ENCODE results near the gene CORO7.
A peak's percentile ranks its signal among the peaks of the same experiment; 100 is the strongest.

Gene CORO7

DNA sequence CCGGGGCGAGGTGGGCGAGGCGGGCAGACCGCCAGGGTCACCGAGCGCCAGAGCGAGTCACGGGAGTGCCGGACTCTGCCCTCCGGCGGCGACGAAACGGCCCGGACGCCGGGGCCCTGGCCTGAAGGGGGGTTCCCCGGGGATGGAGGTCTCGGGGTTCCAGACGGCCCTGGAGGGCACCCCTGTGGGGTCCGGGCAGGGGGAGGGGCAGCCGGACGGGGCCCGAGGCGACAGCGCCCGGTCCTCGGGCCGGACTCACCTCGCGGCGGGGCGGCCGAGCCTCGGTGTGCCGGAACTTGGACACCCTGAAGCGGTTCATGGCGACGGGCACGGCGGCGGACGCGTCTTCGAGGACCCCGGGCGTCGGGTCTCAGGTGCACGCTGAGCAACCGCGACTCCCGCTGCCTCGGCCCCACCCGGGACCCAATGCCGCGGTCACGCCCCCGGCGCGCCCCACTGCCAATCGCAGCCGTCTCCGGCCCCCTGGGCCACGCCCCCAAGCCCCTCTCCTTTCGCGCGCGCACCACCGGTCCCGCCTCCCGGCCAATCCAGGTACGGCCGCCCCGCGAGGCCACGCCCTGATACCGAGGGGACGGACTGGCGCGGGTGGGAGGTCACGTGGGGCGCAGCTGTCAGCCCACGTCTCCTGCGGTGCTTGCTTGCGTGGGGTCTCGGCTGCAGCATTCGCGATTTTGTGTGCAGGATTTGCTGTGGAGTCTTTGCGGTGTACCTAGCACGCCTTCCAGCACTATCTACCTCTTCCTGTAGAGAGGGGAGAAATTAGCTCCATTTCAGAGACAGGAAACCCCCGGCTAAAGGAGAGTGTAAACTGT is at the start of gene CORO7:
TSS of gene CORO7 (minus strand) at position 397 of the 833 bp plus-strand sequence. CDS start at position 319, 78 bp downstream.
- peak; percentile 89 for DNase-seq

GRCh38 chr16:4463522-4464163 is 47.2 kb upstream of the CORO7 start:
- no peak for DNase-seq

- no peak for DNase-seq
Observed at GRCh38 chr16:4461250-4462085, 45.1 kb upstream of the CORO7 start.

DNA sequence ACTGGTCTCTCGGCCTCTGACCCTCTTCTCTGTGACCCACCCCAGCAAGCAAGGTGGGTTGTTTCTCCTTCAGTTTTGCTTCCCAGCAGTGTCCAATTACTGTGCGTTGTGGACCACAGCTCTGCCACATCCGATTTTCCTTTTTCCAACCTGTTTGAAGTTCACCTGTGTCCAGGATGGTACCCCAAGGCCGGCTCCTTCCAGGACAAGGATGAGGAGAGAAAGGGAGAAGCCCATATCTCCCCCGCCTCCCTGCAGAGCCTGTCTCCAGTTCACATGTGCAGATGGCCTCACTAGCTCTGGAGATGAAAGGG is 44.5 kb upstream of the CORO7 start:
- DNase-seq, result no peak

- no peak for DNase-seq
Observed at GRCh38 chr16:4455951-4456350, 39.6 kb upstream of the CORO7 start.

GRCh38 chr16:4455081-4455480 is 38.7 kb upstream of the CORO7 start:
- no peak for DNase-seq

GRCh38 chr16:4454623-4455022 is 38.2 kb upstream of the CORO7 start:
- no peak for DNase-seq

DNA sequence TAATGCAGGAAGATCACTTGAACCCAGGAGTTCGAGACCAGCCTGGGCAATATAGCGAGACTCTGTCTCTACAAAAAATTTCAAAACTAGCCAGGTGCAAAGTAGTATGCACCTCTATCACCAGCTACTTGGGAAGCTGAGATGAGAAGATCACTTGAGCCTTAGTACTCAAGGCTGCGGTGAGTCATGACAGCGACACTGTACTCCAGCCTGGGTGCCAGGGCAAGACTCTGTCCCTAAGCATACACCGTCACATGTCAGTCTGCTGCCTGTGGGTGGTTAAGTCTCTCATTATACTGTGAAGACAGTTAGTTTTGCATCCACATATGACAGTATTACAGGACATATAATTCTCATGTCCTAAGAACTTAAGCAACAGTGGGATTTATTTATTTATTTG is 36.3 kb upstream of the CORO7 start:
- no peak for DNase-seq

GRCh38 chr16:4450931-4451519 is 34.6 kb upstream of the CORO7 start:
- DNase-seq, result no peak

DNA sequence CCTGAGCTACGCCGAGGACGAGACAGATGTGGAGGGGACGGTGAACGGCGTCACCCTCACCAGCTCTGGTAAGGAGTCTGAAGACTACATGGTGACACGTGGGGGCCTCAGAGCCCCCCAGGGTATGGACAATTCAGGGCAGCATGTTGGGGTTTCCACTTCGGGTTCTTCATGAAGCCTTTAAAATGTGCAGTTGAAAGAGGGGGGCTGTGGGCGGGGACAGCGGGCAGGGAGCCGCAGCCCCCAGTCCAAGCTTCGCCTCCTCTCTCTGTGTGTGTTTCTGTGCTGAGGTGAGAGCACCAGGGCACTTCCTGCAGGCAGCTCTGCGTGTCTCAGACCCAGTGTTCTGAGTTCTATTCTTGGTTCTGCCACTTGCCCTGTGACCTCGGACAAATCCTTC is 34.0 kb upstream of the CORO7 start:
- no peak for DNase-seq

- no peak for DNase-seq
Observed at GRCh38 chr16:4443986-4444385, 27.6 kb upstream of the CORO7 start.

- no peak for DNase-seq
Observed at GRCh38 chr16:4443271-4443670, 26.9 kb upstream of the CORO7 start.

DNA sequence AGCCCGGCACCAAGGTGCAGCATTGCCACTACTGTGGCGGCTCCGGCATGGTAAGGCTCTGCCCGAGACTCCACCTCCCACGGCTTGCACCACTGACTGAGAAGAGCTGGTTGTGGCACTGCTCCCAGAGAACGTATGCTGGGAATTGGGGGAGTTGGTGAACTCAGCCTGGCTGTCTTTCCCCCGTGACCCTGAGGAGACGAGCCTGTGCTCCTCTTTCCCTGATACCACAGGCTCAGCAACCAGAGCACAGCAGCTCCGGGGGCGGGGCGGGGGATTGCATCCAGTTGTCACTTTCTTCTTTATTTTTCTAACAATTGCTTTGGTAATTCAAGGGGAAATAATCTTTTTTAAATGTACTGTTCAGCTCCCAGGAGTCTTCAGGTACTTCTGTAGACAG is 26.0 kb upstream of the CORO7 start:
- no peak for DNase-seq

DNA sequence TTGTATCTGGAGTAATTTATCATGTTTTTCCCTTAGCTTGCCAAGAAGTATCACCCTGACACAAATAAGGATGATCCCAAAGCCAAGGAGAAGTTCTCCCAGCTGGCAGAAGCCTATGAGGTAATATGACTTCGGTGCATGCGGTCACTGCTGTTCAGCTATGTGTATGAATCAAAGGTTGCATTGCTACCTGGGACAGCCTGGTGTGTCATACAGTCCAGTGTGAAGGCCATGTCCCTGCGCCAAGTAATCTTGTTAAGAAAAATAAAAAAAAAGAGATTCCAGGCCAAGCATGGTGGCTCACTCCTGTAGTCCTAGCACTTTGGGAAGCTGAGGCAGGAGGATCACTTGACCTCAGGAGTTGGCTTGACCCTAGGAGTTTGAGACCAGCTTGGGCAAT is 21.0 kb upstream of the CORO7 start:
- no peak for DNase-seq

DNA sequence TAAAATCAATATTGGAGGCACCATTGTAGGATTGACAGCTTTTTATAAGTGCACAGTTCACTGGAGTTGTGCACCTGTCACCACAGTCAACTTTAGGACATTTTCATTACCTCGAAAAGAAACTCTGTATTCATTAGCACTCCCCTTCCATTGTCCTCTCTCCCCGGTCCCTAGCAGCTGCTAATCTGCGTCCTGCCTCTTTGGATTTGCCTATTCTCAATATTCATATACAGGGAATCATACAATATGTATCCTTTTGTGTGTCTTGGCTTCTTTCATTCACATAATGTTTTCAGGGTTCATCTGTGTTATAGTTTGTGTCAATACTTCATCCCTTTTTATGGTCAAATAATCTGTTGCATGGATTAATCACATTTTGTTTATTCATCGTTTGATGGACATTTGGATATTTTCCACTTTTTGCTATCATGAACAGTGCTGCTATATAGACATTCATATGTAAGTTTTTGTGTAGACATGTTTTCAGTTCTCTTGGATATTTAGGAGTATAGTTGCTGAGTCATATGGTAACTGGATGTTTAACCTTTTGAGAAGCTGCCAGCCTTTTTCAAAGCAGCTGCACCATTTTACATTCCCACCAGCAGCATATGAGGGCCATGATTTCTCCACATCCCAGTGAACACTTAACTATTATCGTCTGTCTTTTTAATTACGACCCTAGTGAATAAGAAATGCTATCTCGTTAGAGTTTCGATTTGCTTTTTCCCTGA is 19.1 kb upstream of the CORO7 start:
- no peak for DNase-seq

DNA sequence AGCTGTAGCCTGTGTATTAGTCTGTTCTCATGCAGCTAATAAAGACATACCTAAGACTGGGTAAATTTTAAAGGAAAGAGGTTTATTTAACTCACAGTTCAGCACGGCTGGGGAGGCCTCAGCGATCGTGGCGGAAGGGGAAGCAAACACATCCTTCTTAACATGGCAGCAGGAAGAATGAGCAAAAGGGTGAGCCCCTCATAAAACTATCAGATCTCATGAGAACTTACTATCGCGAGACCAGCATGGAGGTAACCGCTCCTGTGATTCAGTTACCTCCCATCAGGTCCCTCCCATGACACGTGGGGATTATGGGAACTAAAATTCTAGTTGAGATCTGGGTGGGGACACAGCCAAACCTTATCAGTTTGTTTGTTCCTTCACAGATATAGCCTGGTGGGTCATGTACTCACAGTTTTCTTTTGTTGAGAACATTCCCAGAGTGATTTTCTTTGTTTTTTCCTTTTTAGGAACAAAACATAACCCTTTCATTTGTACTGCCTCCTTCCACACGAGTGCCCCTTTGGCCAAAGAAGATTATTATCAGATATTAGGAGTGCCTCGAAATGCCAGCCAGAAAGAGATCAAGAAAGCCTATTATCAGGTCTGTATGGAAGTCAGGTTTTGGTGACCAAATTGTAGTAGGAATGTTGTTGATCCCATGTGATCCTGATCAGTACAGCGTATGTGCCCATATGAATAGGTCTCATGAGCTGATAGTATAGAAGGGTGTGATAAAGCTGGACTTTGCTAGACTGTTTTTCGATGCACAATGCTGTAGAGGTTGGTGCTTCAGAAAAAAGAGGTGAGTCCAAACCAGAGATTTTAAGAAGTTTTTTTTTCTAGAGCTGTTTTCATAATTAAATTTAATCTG is 17.8 kb upstream of the CORO7 start:
- DNase-seq, result no peak

GRCh38 chr16:4433228-4433627 is 16.8 kb upstream of the CORO7 start:
- DNase-seq, result no peak

- no peak for DNase-seq
Observed at GRCh38 chr16:4431023-4431422, 14.6 kb upstream of the CORO7 start.

DNA sequence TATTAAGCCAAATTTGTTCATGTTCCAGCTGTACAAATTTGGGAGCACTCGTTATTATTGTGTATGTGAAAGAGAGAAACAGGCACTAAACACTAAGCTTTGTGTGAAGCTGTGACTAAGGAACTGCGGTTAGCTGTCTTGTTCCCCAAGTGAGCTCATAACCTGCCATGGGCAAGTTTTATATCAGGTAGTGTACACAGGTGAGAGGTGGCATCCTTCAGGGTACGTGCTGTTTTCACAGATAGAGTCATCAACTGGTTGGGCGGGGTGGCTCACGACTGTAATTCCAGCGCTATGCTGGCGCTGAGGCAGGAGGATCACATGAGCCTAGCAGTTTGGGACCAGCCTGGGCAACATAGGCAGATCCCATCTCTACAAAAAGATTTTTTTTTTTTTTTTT is 12.1 kb upstream of the CORO7 start:
- DNase-seq, result no peak

DNA sequence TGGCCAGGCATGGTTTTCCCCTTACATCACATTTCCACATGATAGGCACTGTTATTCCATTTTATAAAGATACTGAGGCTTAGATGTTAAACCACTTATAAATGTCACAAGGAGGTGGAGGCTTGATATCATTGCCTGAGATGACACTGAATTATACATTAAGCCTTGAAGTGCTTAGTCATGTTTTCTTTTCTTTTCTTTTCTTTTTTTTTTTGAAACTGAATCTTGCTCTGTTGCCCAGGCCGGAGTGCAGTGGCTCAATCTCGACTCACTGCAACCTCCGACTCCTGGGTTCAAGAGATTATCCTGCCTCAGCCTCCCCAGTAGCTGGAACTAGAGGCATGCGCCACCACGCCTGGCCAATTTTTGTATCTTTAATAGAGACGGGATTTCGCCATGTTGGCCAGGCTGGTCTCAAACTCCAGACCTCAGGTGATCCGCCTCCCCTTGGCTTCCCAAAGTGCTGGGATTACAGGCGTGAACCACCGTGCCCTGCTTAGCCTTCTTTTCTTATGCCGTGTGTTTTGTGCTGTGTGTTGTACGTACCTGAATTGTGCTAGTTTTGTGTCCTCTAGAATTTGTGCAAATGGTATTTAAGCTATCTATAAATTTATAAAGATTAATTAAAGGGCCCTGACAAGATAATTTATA is 10.5 kb upstream of the CORO7 start:
- DNase-seq, result no peak

GRCh38 chr16:4426021-4426684 is 9.8 kb upstream of the CORO7 start:
- no peak for DNase-seq
